ENCODE measurements around the gene SLC37A3. TPM values are rescaled to one million over a fixed set of nuclear protein-coding genes. Genes with fewer than 3 reads are reported as not detected.

The SLC37A3 gene
- total and polyA plus RNA-seq, 2 of the 13 experiments (the other 11 are each of a cell fraction or from before 2014, with no cell fraction given): 21.3 to 27.9 TPM

DNA sequence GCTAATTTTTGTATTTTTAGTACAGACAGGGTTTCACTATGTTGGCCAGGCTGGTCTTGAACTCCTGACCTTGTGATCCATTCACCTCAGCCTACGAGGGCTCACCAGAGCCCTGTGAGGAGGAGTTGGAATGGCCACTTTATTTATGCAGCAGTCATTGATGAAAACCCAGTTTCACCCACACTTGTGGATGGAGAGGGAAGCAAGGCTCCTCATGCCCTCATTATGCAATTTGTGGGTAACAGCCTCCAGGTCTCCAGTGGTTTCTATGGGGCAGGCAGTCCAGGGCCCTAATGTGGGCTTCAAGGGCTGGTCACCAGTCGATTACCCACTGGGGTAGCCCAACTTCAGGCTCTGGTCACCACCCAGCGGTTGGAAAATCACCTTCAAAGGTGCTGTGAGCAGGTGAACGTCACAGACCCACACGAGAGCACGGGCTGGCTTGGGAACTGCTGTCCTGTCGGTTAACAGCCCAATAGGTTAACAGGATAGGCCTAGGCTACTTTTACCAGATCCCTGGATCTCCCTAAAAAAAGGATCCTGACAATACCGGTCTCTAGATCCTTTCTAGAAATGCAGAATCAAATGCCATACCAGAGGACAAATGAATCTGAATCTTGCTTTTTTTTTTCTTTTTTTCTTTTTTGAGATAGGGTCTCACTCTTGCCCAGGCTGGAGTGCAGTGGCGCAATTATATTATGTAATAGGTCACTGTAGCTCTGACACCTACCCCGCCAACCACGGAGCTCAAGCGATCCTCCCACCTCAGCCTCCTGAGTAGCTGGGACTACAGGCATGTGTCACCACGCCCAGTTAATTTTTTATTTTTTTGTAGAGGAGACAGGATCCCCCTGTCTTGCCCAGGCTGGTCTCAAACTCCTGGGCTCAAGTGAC is 97.8 kb downstream of the SLC37A3 start:
- ATAC-seq (peak; percentile 51), FAIRE-seq (no peak), DNase-seq (ENCODE audit: low spot score) (no peak)
- Histone ChIP-seq H3K4me1 (ENCODE audit: insufficient read depth, low read length) (peaks cover 50% of the 10 kb centered on the region), H3K4me2 (ENCODE audit: low read depth, low read length) (peak overlapping the region; percentile 28), H3K9ac (ENCODE audit: insufficient read depth, low read depth, low read length) (no peak overlapping the region), H3K79me2 (ENCODE audit: insufficient read depth, low read length) (no peaks in the 10 kb centered on the region), H3K9me3 (ENCODE audit: low read length) (no peaks in the 10 kb centered on the region), H4K20me1 (ENCODE audit: insufficient read depth, low read length) (no peaks in the 10 kb centered on the region), H3K36me3 (replicated peaks in 1 of 2; ENCODE audit: control insufficient read depth in 1 of 2, insufficient read depth in 2 of 2, low read length in 2 of 2) (no peaks in the 10 kb centered on the region), H2AFZ (ENCODE audit: low read length) (no peak overlapping the region), H3K4me3 (replicated peaks in 1 of 3; ENCODE audit: insufficient read depth in 1 of 3, low read depth in 2 of 3, low read length in 3 of 3) (no peak overlapping the region; a peak in 1 of 6 replicates), H3K27me3 (ENCODE audit: control insufficient read depth in 1 of 2, insufficient read depth in 2 of 2, low read length in 2 of 2) (no peaks in the 10 kb centered on the region), H3K27ac (ENCODE audit: extremely low read length, insufficient read depth, low read length) (no peak overlapping the region)
- ChIA-PET CTCF (ENCODE audit: low intra/inter-chr PET ratio, low total read pairs) (no interaction called here), POLR2A (no interaction called here)
- no peak for TF ChIP-seq ZKSCAN8 (CRISPR knock-in tag; IDR thresholded peaks at IDR 0.05; ENCODE audit: borderline replicate concordance)
- TF ChIP-seq REPIN1 (CRISPR knock-in tag; IDR thresholded peaks at IDR 0.05; ENCODE audit: borderline replicate concordance, low read depth): no peak
- peak; percentile 52 for TF ChIP-seq STAG1 (CRISPR knock-in tag; IDR thresholded peaks at IDR 0.05)
- TF ChIP-seq NR2F6 (IDR thresholded peaks at IDR 0.05): peak; percentile 45; the same call in 1 of the 2 replicates
- peak; percentile 49 for TF ChIP-seq NR2F6 (CRISPR knock-in tag; IDR thresholded peaks at IDR 0.05)
- TF ChIP-seq, protein P1, sequence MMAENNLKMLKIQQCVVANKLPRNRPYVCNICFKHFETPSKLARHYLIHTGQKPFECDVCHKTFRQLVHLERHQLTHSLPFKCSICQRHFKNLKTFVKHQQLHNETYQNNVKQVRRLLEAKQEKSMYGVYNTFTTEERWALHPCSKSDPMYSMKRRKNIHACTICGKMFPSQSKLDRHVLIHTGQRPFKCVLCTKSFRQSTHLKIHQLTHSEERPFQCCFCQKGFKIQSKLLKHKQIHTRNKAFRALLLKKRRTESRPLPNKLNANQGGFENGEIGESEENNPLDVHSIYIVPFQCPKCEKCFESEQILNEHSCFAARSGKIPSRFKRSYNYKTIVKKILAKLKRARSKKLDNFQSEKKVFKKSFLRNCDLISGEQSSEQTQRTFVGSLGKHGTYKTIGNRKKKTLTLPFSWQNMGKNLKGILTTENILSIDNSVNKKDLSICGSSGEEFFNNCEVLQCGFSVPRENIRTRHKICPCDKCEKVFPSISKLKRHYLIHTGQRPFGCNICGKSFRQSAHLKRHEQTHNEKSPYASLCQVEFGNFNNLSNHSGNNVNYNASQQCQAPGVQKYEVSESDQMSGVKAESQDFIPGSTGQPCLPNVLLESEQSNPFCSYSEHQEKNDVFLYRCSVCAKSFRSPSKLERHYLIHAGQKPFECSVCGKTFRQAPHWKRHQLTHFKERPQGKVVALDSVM (CRISPR knock-in tag; IDR thresholded peaks at IDR 0.05): peak; percentile 49; the same call in 1 of the 2 replicates
- TF ChIP-seq, protein P2, sequence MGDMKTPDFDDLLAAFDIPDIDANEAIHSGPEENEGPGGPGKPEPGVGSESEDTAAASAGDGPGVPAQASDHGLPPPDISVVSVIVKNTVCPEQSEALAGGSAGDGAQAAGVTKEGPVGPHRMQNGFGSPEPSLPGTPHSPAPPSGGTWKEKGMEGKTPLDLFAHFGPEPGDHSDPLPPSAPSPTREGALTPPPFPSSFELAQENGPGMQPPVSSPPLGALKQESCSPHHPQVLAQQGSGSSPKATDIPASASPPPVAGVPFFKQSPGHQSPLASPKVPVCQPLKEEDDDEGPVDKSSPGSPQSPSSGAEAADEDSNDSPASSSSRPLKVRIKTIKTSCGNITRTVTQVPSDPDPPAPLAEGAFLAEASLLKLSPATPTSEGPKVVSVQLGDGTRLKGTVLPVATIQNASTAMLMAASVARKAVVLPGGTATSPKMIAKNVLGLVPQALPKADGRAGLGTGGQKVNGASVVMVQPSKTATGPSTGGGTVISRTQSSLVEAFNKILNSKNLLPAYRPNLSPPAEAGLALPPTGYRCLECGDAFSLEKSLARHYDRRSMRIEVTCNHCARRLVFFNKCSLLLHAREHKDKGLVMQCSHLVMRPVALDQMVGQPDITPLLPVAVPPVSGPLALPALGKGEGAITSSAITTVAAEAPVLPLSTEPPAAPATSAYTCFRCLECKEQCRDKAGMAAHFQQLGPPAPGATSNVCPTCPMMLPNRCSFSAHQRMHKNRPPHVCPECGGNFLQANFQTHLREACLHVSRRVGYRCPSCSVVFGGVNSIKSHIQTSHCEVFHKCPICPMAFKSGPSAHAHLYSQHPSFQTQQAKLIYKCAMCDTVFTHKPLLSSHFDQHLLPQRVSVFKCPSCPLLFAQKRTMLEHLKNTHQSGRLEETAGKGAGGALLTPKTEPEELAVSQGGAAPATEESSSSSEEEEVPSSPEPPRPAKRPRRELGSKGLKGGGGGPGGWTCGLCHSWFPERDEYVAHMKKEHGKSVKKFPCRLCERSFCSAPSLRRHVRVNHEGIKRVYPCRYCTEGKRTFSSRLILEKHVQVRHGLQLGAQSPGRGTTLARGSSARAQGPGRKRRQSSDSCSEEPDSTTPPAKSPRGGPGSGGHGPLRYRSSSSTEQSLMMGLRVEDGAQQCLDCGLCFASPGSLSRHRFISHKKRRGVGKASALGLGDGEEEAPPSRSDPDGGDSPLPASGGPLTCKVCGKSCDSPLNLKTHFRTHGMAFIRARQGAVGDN (CRISPR knock-in tag; IDR thresholded peaks at IDR 0.05): 0 out of 2 replicates have a peak, but pooled peaks have one; percentile 11
- no peak for TF ChIP-seq PCBP1 (IDR thresholded peaks at IDR 0.05; ENCODE audit: borderline replicate concordance, low read depth, low read length)
- 0 out of 2 replicates have a peak, but pooled peaks have one; percentile 20 for TF ChIP-seq CEBPG (CRISPR knock-in tag; IDR thresholded peaks at IDR 0.05)
- 0 out of 2 replicates have a peak, but pooled peaks have one; percentile 13 for TF ChIP-seq RAD21 (CRISPR knock-in tag; IDR thresholded peaks at IDR 0.05)
- TF ChIP-seq, protein P3, sequence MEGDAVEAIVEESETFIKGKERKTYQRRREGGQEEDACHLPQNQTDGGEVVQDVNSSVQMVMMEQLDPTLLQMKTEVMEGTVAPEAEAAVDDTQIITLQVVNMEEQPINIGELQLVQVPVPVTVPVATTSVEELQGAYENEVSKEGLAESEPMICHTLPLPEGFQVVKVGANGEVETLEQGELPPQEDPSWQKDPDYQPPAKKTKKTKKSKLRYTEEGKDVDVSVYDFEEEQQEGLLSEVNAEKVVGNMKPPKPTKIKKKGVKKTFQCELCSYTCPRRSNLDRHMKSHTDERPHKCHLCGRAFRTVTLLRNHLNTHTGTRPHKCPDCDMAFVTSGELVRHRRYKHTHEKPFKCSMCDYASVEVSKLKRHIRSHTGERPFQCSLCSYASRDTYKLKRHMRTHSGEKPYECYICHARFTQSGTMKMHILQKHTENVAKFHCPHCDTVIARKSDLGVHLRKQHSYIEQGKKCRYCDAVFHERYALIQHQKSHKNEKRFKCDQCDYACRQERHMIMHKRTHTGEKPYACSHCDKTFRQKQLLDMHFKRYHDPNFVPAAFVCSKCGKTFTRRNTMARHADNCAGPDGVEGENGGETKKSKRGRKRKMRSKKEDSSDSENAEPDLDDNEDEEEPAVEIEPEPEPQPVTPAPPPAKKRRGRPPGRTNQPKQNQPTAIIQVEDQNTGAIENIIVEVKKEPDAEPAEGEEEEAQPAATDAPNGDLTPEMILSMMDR (CRISPR knock-in tag; IDR thresholded peaks at IDR 0.05): peak; percentile 52
- WGBS (ENCODE audit: low lambda C conversion rate): 29% methylated on average over 10 of the region's 13 CpGs
- in situ Hi-C loops (cut with HindIII; ENCODE audit: extremely low pct_ligation_motif_present, low pct_unique_long_range_greater_than_20kb) (loop anchor here (10.0 kb wide), 1 partner anchor 126 kb away; the partner anchor contains the start of gene KDM7A), intact Hi-C loops (cut with micrococcal nuclease; ENCODE audit: unreplicated experiment) (loop anchor here (5.0 kb wide), 1 partner anchor 48 kb away; no protein-coding TSS in a partner anchor)
- BruUV-seq (replicated peaks): no TSS peak

All from HepG2 (cell line).